ENCODE data around the gene STIMATE.

The STIMATE gene

GRCh38 chr3:52860424-52860768 is 37.0 kb downstream of the STIMATE start:
- Histone ChIP-seq H3K4me3 (ENCODE audit: low read length) (no peak overlapping the region), H3K27me3 (ENCODE audit: control insufficient read depth, insufficient read depth, low read length) (no peaks in the 10 kb centered on the region), H3K9me3 (replicated peaks; ENCODE audit: low read length) (no peaks in the 10 kb centered on the region), H3K4me2 (ENCODE audit: low read length) (no peak overlapping the region), H3K9ac (ENCODE audit: low read depth, low read length) (no peak overlapping the region), H3K36me3 (ENCODE audit: insufficient read depth, low read length) (no peaks in the 10 kb centered on the region), H3K4me1 (ENCODE audit: control insufficient read depth, insufficient read depth, low read length) (no peaks in the 10 kb centered on the region)

- no peaks in the 10 kb centered on the region for H3K4me1 ChIP-seq (ENCODE audit: control insufficient read depth, insufficient read depth, low read length)
- H3K27me3 ChIP-seq (ENCODE audit: control insufficient read depth, insufficient read depth, low read length): no peaks in the 10 kb centered on the region
- H3K36me3 ChIP-seq (ENCODE audit: insufficient read depth, low read length): no peaks in the 10 kb centered on the region
- no peak overlapping the region for H3K4me2 ChIP-seq (ENCODE audit: low read length)
- H3K9me3 ChIP-seq (replicated peaks; ENCODE audit: low read length): no peaks in the 10 kb centered on the region
- no peak overlapping the region for H3K4me3 ChIP-seq (ENCODE audit: low read length)
- H3K9ac ChIP-seq (ENCODE audit: low read depth, low read length): no peak overlapping the region
These were observed 37.5 kb downstream of the STIMATE start for GRCh38 chr3:52859686-52860423.

GRCh38 chr3:52857864-52858263 is 39.5 kb downstream of the STIMATE start:
- no peak overlapping the region for H3K9ac ChIP-seq (ENCODE audit: low read depth, low read length)
- no peaks in the 10 kb centered on the region for H3K4me1 ChIP-seq (ENCODE audit: control insufficient read depth, insufficient read depth, low read length)
- H3K4me3 ChIP-seq (ENCODE audit: low read length): no peak overlapping the region
- H3K36me3 ChIP-seq (ENCODE audit: insufficient read depth, low read length): no peaks in the 10 kb centered on the region
- H3K9me3 ChIP-seq (replicated peaks; ENCODE audit: low read length): no peaks in the 10 kb centered on the region
- H3K4me2 ChIP-seq (ENCODE audit: low read length): no peak overlapping the region
- no peaks in the 10 kb centered on the region for H3K27me3 ChIP-seq (ENCODE audit: control insufficient read depth, insufficient read depth, low read length)

- no peak overlapping the region for H3K4me2 ChIP-seq (ENCODE audit: low read length)
- H3K9me3 ChIP-seq (replicated peaks; ENCODE audit: low read length): no peaks in the 10 kb centered on the region
- H3K27me3 ChIP-seq (ENCODE audit: control insufficient read depth, insufficient read depth, low read length): no peaks in the 10 kb centered on the region
- no peaks in the 10 kb centered on the region for H3K36me3 ChIP-seq (ENCODE audit: insufficient read depth, low read length)
- no peak overlapping the region for H3K4me3 ChIP-seq (ENCODE audit: low read length)
- H3K9ac ChIP-seq (ENCODE audit: low read depth, low read length): no peak overlapping the region
- no peaks in the 10 kb centered on the region for H3K4me1 ChIP-seq (ENCODE audit: control insufficient read depth, insufficient read depth, low read length)
These were observed 40.2 kb downstream of the STIMATE start for GRCh38 chr3:52857133-52857532.

GRCh38 chr3:52856666-52857065 is 40.7 kb downstream of the STIMATE start:
- no peak overlapping the region for H3K4me3 ChIP-seq (ENCODE audit: low read length)
- H3K9me3 ChIP-seq (replicated peaks; ENCODE audit: low read length): no peaks in the 10 kb centered on the region
- H3K27me3 ChIP-seq (ENCODE audit: control insufficient read depth, insufficient read depth, low read length): no peaks in the 10 kb centered on the region
- H3K4me2 ChIP-seq (ENCODE audit: low read length): no peak overlapping the region
- H3K36me3 ChIP-seq (ENCODE audit: insufficient read depth, low read length): peaks cover 4% of the 10 kb centered on the region
- no peaks in the 10 kb centered on the region for H3K4me1 ChIP-seq (ENCODE audit: control insufficient read depth, insufficient read depth, low read length)
- no peak overlapping the region for H3K9ac ChIP-seq (ENCODE audit: low read depth, low read length)

GRCh38 chr3:52854013-52854412 is 43.3 kb downstream of the STIMATE start:
- no peak overlapping the region for H3K4me3 ChIP-seq (ENCODE audit: low read length)
- H3K4me1 ChIP-seq (ENCODE audit: control insufficient read depth, insufficient read depth, low read length): peaks cover 2% of the 10 kb centered on the region
- H3K4me2 ChIP-seq (ENCODE audit: low read length): no peak overlapping the region
- H3K27me3 ChIP-seq (ENCODE audit: control insufficient read depth, insufficient read depth, low read length): no peaks in the 10 kb centered on the region
- H3K9ac ChIP-seq (ENCODE audit: low read depth, low read length): no peak overlapping the region
- H3K9me3 ChIP-seq (replicated peaks; ENCODE audit: low read length): no peaks in the 10 kb centered on the region
- peaks cover 5% of the 10 kb centered on the region for H3K36me3 ChIP-seq (ENCODE audit: insufficient read depth, low read length)

- Histone ChIP-seq H3K4me1 (ENCODE audit: control insufficient read depth, insufficient read depth, low read length) (peaks cover 9% of the 10 kb centered on the region), H3K36me3 (ENCODE audit: insufficient read depth, low read length) (peaks cover 9% of the 10 kb centered on the region), H3K27me3 (ENCODE audit: control insufficient read depth, insufficient read depth, low read length) (no peaks in the 10 kb centered on the region)
These were observed 44.9 kb downstream of the STIMATE start for GRCh38 chr3:52852419-52852818.

GRCh38 chr3:52851348-52851747 is 46.0 kb downstream of the STIMATE start:
- peaks cover 12% of the 10 kb centered on the region for H3K36me3 ChIP-seq (ENCODE audit: insufficient read depth, low read length)
- no peaks in the 10 kb centered on the region for H3K9me3 ChIP-seq (replicated peaks; ENCODE audit: low read length)
- H3K4me2 ChIP-seq (ENCODE audit: low read length): no peak overlapping the region

More at GRCh38 chr3:52852419-52852818, 44.9 kb downstream of the STIMATE start:
- Histone ChIP-seq H3K9ac (ENCODE audit: low read depth, low read length) (no peak overlapping the region), H3K4me3 (ENCODE audit: low read length) (no peak overlapping the region), H3K4me2 (ENCODE audit: low read length) (no peak overlapping the region), H3K9me3 (replicated peaks; ENCODE audit: low read length) (no peaks in the 10 kb centered on the region)

GRCh38 chr3:52849656-52850055 is 47.7 kb downstream of the STIMATE start:
- Histone ChIP-seq H3K27me3 (ENCODE audit: control insufficient read depth, insufficient read depth, low read length) (no peaks in the 10 kb centered on the region), H3K4me1 (ENCODE audit: control insufficient read depth, insufficient read depth, low read length) (peaks cover 19% of the 10 kb centered on the region), H3K9ac (ENCODE audit: low read depth, low read length) (no peak overlapping the region), H3K36me3 (ENCODE audit: insufficient read depth, low read length) (peaks cover 12% of the 10 kb centered on the region), H3K4me3 (ENCODE audit: low read length) (no peak overlapping the region), H3K9me3 (replicated peaks; ENCODE audit: low read length) (no peaks in the 10 kb centered on the region), H3K4me2 (ENCODE audit: low read length) (no peak overlapping the region)

More at GRCh38 chr3:52851348-52851747, 46.0 kb downstream of the STIMATE start:
- no peaks in the 10 kb centered on the region for H3K27me3 ChIP-seq (ENCODE audit: control insufficient read depth, insufficient read depth, low read length)
- peaks cover 9% of the 10 kb centered on the region for H3K4me1 ChIP-seq (ENCODE audit: control insufficient read depth, insufficient read depth, low read length)
- H3K9ac ChIP-seq (ENCODE audit: low read depth, low read length): no peak overlapping the region
- no peak overlapping the region for H3K4me3 ChIP-seq (ENCODE audit: low read length)

GRCh38 chr3:52848617-52849016 is 48.7 kb downstream of the STIMATE start:
- Histone ChIP-seq H3K36me3 (ENCODE audit: insufficient read depth, low read length) (peaks cover 12% of the 10 kb centered on the region), H3K9me3 (replicated peaks; ENCODE audit: low read length) (no peaks in the 10 kb centered on the region), H3K4me2 (ENCODE audit: low read length) (no peak overlapping the region), H3K4me1 (ENCODE audit: control insufficient read depth, insufficient read depth, low read length) (peaks cover 19% of the 10 kb centered on the region), H3K27me3 (ENCODE audit: control insufficient read depth, insufficient read depth, low read length) (no peaks in the 10 kb centered on the region), H3K9ac (ENCODE audit: low read depth, low read length) (no peak overlapping the region), H3K4me3 (ENCODE audit: low read length) (no peak overlapping the region)

- H3K9ac ChIP-seq (ENCODE audit: low read depth, low read length): no peak overlapping the region
- H3K4me3 ChIP-seq (ENCODE audit: low read length): no peak overlapping the region
- H3K4me2 ChIP-seq (ENCODE audit: low read length): no peak overlapping the region
- H3K36me3 ChIP-seq (ENCODE audit: insufficient read depth, low read length): peaks cover 12% of the 10 kb centered on the region
- H3K4me1 ChIP-seq (ENCODE audit: control insufficient read depth, insufficient read depth, low read length): peaks cover 19% of the 10 kb centered on the region
- no peaks in the 10 kb centered on the region for H3K9me3 ChIP-seq (replicated peaks; ENCODE audit: low read length)
- no peaks in the 10 kb centered on the region for H3K27me3 ChIP-seq (ENCODE audit: control insufficient read depth, insufficient read depth, low read length)
These were observed 49.6 kb downstream of the STIMATE start for GRCh38 chr3:52847726-52848125.

- Histone ChIP-seq H3K9ac (ENCODE audit: low read depth, low read length) (no peak overlapping the region), H3K36me3 (ENCODE audit: insufficient read depth, low read length) (peaks cover 12% of the 10 kb centered on the region), H3K4me2 (ENCODE audit: low read length) (no peak overlapping the region), H3K9me3 (replicated peaks; ENCODE audit: low read length) (no peaks in the 10 kb centered on the region), H3K4me1 (ENCODE audit: control insufficient read depth, insufficient read depth, low read length) (peaks cover 19% of the 10 kb centered on the region), H3K4me3 (ENCODE audit: low read length) (no peak overlapping the region), H3K27me3 (ENCODE audit: control insufficient read depth, insufficient read depth, low read length) (no peaks in the 10 kb centered on the region)
These were observed 50.1 kb downstream of the STIMATE start for GRCh38 chr3:52847241-52847640.

Data from skeletal muscle satellite cell (primary cell).